ENCODE data around the gene KLF7.

The KLF7 gene

DNA sequence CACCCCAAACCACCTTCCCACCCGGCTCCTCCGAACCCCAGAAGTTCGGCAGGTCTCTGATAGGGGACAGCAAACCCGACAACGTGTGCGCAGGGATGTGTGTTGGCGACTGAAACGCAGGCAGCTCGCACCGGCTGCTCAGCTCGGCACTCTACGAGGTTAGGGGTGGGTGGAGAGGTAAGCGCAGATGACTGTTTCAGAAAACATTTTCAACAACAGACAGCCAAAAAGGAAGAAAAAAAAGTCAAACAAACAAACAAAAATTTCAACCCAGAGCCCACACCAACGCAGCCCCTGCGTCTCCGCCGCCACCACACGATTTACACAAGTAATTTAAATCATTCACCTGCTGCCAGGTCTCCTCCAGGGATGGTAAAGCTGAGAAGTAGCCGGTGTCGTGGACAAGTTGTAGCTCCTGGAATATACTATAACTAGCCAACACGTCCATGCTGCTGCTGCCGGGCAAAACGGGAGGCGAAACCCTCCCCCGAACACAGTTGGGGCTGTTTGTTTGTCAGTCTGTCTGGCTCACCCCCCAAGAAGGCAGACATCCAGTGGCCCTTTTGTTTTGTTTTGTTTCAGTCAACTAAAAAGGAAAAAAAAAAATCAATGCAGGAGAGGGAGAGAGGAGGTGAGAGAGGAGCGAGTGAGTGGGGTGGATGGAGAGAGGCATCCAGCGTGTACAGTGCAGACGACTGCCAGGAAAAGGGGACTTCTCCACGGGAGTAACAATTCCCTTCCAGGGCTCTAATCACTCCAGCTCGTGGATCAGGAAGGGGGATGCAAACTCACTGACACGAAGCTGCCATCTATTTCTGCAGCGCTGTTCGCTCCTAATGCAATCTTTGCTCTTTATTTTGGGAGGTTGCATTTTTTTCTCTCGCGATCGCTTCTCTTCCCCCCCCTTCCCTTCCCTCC is at the start of gene KLF7:
TSS of gene KLF7 (minus strand) at position 828 of the 918 bp plus-strand sequence. CDS start at position 448, 380 bp downstream.
- DNase-seq: peak; percentile 70

DNA sequence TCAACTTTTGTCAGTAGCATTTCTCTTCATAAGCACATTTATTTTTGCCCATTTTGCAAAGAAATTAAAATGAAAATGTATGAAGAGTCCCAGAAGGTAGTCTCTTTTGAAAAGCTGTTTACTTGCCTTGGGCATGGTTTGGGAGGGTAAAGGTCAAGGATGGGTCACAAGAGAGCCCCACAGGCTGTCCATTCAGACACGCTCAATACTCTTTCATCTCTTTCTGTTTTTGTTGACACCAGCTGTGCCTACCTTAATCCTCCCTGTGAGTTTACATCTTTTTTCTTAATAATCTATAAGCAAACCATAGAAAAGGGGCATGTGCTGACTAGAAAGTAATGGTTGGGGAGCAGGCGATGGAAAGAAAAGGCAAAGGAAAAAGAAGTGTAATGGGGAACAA is 49.6 kb upstream of the KLF7 start:
- no peak for DNase-seq

DNA sequence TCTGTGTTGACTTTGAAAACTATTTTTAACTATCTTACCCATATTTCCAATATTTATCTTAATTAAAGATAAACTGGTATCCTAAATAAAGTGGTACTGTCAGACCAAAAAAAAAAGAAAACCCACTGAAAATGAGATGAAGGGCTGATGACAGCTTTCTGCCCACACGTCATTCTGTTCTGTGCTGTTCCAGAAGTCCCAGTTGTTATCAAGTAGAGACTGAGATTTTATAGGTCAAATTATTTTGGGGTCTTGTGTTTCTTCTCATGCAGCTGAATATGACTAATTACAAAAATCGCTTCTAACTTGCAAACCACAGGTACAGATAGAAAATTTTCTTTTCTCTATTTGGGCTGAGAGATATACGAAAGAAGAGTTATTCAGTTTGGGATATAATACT is 48.7 kb upstream of the KLF7 start:
- DNase-seq: no peak

GRCh38 chr2:207206011-207206410 is 40.3 kb upstream of the KLF7 start:
- no peak for DNase-seq

GRCh38 chr2:207205173-207205957 is 39.6 kb upstream of the KLF7 start:
- DNase-seq: no peak

DNA sequence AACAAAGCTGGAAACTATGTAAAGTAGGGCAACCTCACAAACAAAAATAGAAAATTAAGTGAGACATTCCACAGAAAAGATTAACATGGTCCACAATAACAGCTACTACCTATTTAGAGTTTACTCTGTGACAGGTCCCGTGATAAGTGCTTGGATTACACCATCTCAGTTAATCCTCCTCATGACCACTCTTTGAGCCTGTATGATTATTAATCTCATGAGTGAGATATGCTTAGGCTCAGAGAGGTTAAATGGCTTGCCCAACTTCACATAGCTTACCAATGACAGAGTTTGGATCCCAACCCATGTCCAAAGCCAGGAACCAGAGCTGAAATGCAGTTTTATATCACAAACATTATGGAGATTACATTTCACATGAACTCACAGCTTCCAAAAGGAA is 37.3 kb upstream of the KLF7 start:
- DNase-seq: no peak

GRCh38 chr2:207202645-207203044 is 36.9 kb upstream of the KLF7 start:
- no peak for DNase-seq

GRCh38 chr2:207201416-207201815 is 35.7 kb upstream of the KLF7 start:
- DNase-seq: no peak

DNA sequence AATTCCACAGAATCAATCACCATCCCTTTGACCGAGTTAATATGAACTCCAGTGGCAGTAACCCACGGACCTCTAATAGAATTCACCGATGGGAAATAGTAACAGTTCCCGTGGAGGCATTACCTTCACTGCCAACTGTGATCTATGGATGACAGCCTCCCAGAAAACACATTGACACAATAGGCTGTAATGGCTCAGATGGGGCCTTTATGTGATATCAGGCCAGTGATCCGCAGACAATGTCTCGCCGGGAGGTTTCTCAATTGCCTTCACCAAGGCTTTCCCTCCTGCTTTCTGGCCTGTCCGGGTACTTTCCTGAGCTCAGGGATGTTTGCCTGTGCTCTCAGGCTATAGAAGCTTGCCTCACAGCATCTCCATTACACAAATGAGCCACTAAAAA is 34.4 kb upstream of the KLF7 start:
- DNase-seq: no peak

DNA sequence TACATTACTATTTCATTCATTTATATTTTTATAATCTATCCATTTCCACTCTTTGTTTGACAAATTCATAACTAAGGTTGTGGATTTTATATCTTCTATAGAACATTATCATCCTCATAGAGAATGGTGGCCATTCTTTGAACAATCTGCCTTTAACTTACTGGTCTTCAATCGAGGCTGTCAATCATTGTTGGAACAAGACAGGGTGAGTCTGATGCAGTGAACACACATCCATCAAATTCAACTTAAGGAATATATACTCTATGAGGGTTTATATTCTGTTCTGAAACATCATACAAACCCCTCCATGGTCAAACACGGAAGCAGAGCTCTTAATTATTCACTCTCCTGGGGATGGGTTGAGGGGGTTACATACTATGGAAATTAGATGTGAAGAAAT is 28.3 kb upstream of the KLF7 start:
- DNase-seq: no peak

DNA sequence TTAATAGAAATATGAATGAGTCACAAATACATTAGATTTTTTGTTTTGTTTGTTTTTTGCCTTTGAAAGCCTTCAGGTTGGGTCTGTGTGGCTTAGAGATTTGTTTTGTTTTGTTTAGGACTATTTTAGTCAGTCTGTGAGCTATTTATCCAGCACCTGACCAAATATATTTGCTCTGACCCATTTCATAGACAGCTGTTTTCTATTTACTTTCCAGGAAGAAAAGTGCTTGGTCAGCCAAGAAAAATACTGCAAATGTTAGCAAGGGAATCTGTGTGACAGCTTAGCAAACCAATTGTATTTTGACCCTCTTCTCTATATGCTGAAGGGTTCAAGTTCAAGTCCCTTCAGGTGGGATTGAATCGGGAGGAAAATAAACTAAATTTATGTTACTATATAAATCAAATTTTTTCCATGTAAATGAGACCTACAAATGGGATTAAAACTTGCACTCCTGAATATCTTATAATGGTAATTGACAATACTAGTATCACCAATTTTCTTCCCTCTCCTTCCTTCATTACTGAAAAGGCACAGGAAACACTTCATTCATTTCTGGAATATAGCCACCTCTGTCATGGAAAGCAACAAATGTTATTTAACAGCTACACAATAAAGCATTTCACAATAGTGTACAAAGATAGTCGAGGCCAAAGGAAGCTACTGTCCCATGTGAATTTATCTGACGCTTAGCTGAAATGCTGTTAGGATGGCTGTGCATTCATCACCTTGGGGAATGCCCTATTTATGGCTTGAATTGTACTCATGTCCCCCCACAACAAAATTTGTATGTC is 23.1 kb upstream of the KLF7 start:
- peak; percentile 57 for DNase-seq

DNA sequence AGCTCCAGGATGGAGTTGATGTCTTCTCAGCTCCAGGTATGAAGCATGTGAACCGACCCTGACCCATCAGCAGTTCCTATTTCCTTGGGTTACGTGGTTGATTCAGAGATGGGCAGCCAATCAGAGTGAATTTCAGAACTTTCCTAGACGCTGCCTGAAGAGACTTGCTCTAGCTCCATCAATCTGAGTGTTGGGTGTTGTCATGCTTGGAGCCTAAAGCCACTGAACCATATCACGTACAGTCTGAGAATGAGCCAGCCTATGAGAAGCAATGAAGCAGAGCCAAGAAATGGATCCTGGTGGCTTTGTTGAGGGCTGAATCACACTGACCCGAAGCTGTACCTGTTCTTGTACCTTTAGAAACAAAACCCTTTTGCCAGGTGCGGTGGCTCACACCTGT is 19.6 kb upstream of the KLF7 start:
- no peak for DNase-seq

- DNase-seq: no peak
Measured at GRCh38 chr2:207184768-207185167, 19.0 kb upstream of the KLF7 start.

DNA sequence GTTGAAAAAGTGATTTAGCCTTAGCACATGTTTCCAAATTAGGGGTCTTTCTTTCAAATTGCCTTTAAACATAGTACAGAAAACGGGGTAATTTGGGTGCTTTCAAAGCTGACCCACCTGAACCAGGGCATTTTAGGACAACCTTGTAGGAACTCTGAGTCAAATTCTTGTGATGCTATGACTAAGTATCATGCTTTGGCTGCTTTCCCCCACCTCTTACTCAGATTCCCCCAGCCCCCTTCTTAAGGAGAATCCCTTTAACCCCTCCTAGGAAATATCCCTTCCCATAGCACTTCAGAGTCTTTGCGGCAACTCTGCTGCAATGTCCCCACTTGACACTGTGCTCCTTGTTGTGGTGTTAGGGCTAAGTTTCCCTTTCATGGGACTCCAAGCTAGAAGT is 18.6 kb upstream of the KLF7 start:
- DNase-seq: no peak

DNA sequence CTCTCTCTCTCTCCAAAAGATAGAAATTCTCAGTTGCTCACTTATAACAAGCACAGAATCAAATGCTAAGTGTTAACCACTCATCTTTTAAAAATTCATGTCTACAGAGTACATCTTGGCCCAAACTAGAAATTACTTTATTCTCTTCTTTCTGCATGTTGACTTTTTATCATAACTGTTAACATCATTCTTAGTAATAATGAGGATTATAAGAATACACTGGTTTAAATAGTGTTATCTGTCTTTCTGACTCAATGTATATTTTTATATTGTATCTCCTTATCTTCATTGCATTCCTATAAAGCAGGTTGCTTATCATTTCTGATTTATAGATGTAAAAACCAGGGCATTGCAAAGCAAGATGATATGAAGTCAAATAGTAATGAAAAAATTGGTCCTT is 17.8 kb upstream of the KLF7 start:
- no peak for DNase-seq

- no peak for DNase-seq
Measured at GRCh38 chr2:207182911-207183310, 17.2 kb upstream of the KLF7 start.

- no peak for DNase-seq
Measured at GRCh38 chr2:207181526-207182274, 16.0 kb upstream of the KLF7 start.

DNA sequence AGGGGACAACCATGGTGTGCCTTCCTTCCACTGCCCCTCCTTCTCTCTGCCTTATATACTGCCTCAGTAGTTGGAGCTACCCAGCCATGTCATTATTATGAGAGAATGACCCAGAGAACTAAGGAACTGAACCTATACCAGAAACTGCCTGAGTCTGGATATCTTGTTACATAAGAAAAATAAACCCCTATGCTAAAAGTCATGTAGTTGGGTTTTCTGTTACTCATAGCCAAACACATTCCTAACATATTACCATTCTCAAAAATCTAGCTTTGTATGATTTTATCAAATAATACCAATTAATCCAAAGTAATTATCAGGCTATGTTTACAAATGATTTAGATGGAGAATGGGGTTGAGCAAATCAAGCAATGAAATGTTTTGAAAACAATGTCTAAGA is 15.0 kb upstream of the KLF7 start:
- DNase-seq: no peak

- no peak for DNase-seq
Measured at GRCh38 chr2:207176247-207176646, 10.5 kb upstream of the KLF7 start.

- no peak for DNase-seq
Measured at GRCh38 chr2:207173641-207174040, 7.9 kb upstream of the KLF7 start.

DNA sequence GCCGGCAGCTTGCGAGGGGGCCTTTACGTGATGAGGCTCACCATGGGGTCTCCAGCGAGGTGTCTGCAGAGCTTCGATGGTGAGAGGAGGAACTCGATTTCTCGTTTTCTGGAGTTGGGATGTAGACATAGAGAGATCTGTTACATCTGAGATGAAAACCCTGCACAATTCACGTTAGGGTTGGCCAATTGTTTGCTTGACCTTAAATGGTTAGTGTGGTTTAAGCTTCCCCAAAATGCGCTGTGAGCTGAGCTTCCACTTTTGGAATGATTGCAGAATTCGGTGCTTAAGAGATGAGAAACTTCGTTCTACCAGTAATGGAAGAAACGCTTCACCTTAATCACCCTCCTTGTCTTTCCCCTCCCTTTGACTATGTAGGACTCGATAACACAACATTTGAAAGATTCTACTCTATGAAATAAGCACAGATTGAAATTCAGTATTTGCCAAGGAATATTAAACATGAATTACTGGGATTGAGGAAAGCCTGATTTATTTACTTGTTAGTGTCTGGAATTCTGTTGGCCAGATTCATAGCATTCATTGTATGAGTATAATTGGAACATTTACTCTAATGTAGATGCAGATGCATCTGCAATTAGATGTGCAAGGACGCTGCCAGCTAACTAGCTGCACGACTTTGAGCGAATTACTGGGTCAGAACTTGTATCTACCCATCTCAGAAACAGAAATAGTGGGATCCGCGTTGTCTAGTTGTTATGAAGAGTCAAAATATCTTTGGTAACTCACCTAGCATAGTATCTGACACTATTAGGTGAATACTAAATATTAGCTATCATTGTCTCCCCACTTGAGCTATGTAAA is 1.6 kb upstream of the KLF7 start:
- DNase-seq: peak; percentile 32
